Neuron (in vitro differentiated cells): ENCODE measurements around the gene INPP5D.
"Not testable (repeated sequence)": the region's sequence is repeated elsewhere in the genome, so short reads cannot be mapped to it uniquely, and the experiment has no call there.

ENCODE experiments used
- H2AFZ ChIP-seq: one replicate; pipeline ENCODE4 v1.6.1; 2013; ENCODE audit warnings: low read depth, mild to moderate bottlenecking, inconsistent platforms, low read length, moderate library complexity
- H3K27me3 ChIP-seq: one replicate; pipeline ENCODE4 v1.6.1; 2013; ENCODE audit warnings: low read length; ENCODE audit not compliant: insufficient read depth
- H3K36me3 ChIP-seq: one replicate; pipeline ENCODE4 v1.6.1; 2013; ENCODE audit warnings: low read length; ENCODE audit not compliant: insufficient read depth
- H3K4me1 ChIP-seq: one replicate; pipeline ENCODE4 v1.6.1; 2013; ENCODE audit warnings: low read length; ENCODE audit not compliant: insufficient read depth
- H3K4me3 ChIP-seq: 2 replicates; pipeline ENCODE4 v1.5.1; 2013; ENCODE audit warnings: mild to moderate bottlenecking, low read length, moderate library complexity
- H3K9me3 ChIP-seq: one replicate; pipeline ENCODE4 v1.6.1; 2013; ENCODE audit warnings: low read length

INPP5D gene

GRCh38 chr2:233059797-233060500 lies at the start of gene INPP5D:
Gene INPP5D (plus strand): TSS chr2:233060342. CDS start chr2:233060479, 137 bp downstream.
- no peak within 1 kb of the TSS for H3K4me3 ChIP-seq
- H3K36me3 ChIP-seq = no peaks in the 10 kb centered on the region
- H2AFZ ChIP-seq = no peak within 1 kb of the TSS
- peaks cover 11% of the 10 kb centered on the region for H3K4me1 ChIP-seq
- no peaks in the 10 kb centered on the region for H3K9me3 ChIP-seq
- no peaks in the 10 kb centered on the region for H3K27me3 ChIP-seq

DNA sequence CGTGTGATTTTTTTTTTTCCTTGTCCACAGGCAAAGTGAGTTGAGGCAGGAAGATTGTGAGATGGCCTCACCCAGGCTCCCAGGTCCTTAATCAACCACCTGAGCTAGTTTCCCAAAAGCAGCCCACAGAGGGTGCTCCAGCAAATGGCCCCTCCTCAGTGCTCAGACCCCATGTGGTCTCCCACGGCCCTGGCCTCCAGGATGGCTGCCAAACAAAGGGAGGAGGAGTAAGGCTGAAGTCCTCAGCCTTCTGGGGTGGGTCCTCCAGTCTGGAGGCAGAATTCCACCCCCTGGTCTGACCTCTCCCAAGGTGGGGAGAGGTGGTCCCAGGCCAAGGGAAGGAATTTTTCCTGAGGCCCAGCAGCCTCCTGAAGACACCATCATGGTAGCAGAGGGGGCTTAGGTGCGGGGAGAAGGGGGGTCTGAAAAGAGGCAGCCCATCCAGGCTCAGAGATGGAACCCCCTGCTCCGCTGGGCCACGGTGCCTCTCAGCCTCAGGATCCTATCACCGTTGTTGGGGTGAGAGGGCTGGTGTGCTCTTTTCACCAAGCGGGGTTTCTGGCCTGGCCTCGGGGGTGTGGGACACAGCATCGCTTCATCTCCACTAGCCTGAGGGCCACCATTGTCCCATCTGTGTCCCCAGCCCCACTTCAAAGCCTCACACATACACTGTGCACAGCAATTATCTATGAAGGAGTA lies 49.4 kb upstream of the INPP5D start:
- H3K4me3 ChIP-seq = no peak overlapping the region
- H3K27me3 ChIP-seq = no peaks in the 10 kb centered on the region
- no peak overlapping the region for H2AFZ ChIP-seq
- H3K4me1 ChIP-seq = no peaks in the 10 kb centered on the region
- H3K36me3 ChIP-seq = no peaks in the 10 kb centered on the region
- H3K9me3 ChIP-seq = no peaks in the 10 kb centered on the region

DNA sequence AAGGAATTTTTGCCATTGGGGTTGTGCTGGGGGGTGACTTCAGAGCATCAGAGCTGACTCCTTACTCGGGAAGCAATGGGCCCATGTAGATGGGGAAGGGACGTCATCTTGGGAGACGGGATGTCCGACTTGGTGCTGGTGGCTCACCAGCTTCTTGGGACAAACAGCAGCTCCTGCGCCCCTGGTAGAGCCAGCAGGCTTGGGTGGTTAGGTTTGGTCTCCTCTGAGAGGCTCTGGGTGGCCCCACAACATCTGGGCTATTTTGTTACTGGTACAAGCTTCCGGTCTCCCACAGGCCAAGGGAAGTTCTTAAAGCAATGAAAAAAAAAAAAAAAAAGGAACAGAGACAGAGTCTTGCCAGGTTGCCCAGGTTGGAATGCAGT lies 48.9 kb upstream of the INPP5D start:
- Histone ChIP-seq H3K27me3 (no peaks in the 10 kb centered on the region), H3K4me3 (no peak overlapping the region), H2AFZ (no peak overlapping the region), H3K9me3 (no peaks in the 10 kb centered on the region), H3K4me1 (no peaks in the 10 kb centered on the region), H3K36me3 (no peaks in the 10 kb centered on the region)

DNA sequence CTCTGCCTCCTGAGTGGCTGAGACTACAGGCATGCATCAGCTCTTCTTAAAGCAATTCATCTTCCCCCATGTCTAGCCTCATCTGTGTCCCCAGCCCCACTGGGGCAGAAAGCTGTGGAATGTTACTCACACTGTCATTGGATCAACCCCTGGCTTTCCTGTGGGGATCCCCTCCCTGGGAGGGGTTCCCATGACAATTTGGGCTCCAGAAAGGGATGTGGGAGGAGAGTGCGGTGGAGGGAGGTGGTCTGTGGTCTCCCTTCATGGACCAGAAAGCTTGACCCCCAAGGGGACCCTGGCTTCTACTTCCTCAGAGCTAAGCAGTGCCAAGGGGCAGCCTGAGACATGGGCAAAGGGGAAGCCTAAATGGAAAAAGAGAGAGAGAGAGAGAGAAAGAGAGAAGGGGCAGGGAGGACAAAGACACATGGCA lies 48.4 kb upstream of the INPP5D start:
- Histone ChIP-seq H3K36me3 (no peaks in the 10 kb centered on the region), H3K9me3 (no peaks in the 10 kb centered on the region), H3K27me3 (no peaks in the 10 kb centered on the region), H3K4me3 (no peak overlapping the region), H2AFZ (no peak overlapping the region), H3K4me1 (no peaks in the 10 kb centered on the region)

DNA sequence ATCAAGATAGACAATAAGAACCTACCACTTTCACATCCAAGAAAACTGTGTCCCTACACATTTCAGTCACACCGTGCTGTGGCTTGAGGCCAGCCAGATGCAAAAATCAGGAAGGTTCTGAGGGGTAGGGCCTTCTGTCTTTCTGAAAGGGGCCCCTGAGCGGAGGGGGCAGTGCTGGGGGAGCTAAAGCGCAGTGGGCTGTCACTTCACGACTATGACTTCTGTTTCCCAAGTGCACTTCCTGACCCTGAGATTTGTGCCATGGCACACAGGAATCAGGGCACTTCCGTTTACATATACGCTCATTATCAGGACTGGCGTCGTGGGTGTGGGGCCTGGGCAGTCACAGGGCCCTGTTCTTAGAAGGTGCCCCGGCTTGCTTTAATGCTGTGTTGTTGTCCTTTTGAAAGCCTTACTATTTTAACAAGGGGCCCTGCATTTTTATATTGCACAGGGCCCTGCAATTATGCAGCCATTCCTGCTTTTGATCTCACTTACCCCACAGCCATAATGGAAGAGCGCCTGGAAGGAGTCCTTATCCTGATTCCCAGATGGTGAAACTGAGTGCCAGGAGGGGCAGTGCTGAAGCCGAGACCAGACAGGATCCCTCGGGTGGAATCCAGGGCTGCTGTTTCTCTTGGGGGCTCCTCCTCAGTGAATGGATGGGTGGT lies 47.7 kb upstream of the INPP5D start:
- no peak overlapping the region for H2AFZ ChIP-seq
- H3K36me3 ChIP-seq = no peaks in the 10 kb centered on the region
- H3K27me3 ChIP-seq = no peaks in the 10 kb centered on the region
- H3K9me3 ChIP-seq = no peaks in the 10 kb centered on the region
- H3K4me3 ChIP-seq = no peak overlapping the region
- no peaks in the 10 kb centered on the region for H3K4me1 ChIP-seq

DNA sequence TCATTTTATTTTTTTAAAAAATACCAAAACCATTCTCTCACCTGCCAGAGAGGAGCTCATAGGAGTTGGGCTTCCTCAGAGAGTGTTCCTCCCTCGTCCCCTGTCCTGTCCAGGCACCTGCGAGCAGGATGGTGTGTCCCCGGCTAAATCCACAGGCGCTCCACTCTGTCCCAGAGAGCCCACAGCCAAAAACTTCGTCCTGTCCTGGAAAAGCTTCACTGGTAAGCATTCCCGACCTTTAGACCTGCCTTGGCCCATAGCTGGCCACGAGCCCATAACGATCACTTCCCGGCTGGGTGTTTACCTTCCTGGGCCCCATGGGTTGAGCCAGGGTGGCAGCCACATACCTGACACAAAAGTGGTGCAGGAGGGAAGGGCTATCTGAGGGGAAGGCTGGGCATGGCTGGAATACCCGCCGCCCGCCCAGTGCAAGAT lies 47.1 kb upstream of the INPP5D start, which contains the start of gene NGEF:
TSS of gene NGEF (minus strand) at position 230 of the 435 bp plus-strand sequence. CDS start 38,366 bp downstream, outside the sequence.
- H3K9me3 ChIP-seq = peaks cover 2% of the 10 kb centered on the region
- H3K4me3 ChIP-seq = no peak within 1 kb of the TSS
- H3K36me3 ChIP-seq = no peaks in the 10 kb centered on the region
- H2AFZ ChIP-seq = no peak within 1 kb of the TSS
- no peaks in the 10 kb centered on the region for H3K4me1 ChIP-seq
- H3K27me3 ChIP-seq = no peaks in the 10 kb centered on the region

DNA sequence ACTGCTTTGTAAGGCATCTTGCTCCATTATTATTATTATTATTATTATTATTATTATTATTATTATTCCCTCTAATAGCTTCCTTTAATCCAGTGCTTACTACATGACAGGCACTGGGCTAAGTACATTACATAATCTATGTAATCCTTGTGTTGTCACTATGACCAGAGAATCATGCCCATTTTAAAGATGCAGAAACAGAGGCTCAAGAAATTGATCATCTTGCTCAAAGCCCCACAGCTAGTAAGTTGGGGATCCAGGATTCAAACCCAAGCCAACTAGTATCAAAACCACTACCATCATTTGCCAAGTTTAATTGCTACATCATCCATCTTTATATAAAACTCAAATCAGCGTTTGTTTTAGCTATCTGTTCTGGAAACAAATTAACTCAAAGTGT lies 46.5 kb upstream of the INPP5D start:
- Histone ChIP-seq H3K27me3 (no peaks in the 10 kb centered on the region), H2AFZ (no peak overlapping the region), H3K36me3 (no peaks in the 10 kb centered on the region), H3K4me3 (no peak overlapping the region), H3K9me3 (peaks cover 4% of the 10 kb centered on the region), H3K4me1 (no peaks in the 10 kb centered on the region)

DNA sequence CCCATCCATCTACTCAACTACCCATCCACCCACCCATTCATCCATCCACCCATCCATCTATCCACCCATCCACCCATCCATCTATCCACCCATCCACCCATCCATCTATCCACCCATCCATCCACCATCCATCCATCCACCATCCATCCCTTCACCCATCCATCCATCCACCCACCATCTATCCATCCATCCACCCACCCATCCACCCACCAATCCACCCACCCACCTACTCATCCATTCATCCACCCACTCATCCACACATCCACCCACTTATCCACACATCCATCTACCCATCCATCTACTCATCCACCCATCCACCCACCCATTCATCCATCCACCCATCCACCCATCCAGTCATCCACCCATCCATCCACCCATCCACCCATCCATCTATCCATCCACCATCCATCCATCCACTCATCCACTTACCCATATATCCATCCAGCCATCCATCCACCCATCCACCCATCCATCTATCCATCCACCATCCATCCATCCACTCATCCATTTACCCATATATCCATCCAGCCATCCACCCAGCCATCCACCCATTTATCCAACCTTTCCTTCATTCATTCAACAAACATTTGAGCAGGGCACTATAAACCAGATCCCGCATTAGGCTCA lies 45.0 kb upstream of the INPP5D start:
- H2AFZ ChIP-seq = no peak overlapping the region
- H3K36me3 ChIP-seq = no peaks in the 10 kb centered on the region
- no peaks in the 10 kb centered on the region for H3K27me3 ChIP-seq
- peaks cover 4% of the 10 kb centered on the region for H3K9me3 ChIP-seq
- no peaks in the 10 kb centered on the region for H3K4me1 ChIP-seq
- H3K4me3 ChIP-seq = no peak overlapping the region

DNA sequence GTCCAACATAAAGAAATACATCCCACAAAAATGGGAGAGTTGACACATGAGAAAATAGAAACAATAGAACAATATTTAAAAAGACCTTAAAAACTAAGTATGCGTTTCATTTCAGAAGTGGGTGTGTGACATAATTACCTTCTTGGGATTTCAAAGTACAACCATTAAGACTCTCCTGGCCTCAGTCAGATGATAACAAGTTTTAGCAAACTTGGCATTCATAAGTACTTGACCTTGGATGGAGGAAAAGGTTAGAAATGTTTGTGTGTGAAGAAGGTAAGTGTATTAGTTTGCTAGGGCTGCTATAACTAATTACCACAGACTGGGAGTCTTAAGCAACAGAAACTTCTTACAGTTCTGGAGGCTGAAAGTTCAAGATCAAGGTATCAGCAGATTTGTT lies 42.2 kb upstream of the INPP5D start:
- no peaks in the 10 kb centered on the region for H3K36me3 ChIP-seq

DNA sequence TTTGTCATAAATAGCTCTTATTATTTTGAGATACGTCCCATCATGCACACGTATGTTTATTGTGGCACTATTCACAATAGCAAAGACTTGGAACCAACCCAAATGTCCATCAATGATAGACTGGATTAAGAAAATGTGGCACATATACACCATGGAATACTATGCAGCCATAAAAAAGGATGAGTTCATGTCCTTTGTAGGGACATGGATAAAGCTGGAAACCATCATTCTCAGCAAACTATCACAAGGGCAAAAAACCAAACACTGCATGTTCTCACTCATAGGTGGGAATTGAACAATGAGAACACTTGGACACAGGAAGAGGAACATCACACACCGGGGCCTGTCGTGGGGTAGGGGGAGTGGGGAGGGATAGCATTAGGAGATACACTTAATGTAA lies 40.5 kb upstream of the INPP5D start:
- H2AFZ ChIP-seq, H3K36me3 ChIP-seq, H3K27me3 ChIP-seq, H3K9me3 ChIP-seq, H3K4me1 ChIP-seq, H3K4me3 ChIP-seq: not testable (repeated sequence)

More for the DNA sequence above, 42.2 kb upstream of the INPP5D start:
- Histone ChIP-seq H3K4me1 (no peaks in the 10 kb centered on the region), H3K9me3 (peaks cover 4% of the 10 kb centered on the region), H2AFZ (no peak overlapping the region), H3K27me3 (no peaks in the 10 kb centered on the region), H3K4me3 (no peak overlapping the region)

- H2AFZ ChIP-seq = no peak overlapping the region
- no peaks in the 10 kb centered on the region for H3K27me3 ChIP-seq
- H3K36me3 ChIP-seq = no peaks in the 10 kb centered on the region
Observed at GRCh38 chr2:233020454-233020853, 39.7 kb upstream of the INPP5D start.

DNA sequence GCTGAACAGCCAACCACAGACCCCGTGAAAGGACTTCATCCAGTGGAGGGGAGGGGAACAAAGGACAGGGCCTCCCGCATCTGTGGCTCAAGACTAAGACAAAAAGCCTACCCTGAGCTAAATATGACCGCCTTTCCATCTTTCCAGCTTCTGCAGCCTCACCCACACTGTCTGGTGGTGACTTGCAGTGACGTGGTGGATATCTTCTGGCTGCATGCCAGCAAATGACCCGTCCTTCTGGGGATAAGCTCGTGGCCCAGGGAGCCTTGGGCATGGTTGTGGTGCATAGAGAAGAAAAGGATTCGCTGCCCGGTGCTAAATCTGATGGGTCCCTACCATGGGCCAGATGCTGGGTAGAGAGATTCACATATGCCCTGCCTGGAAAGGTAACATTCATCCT lies 38.4 kb upstream of the INPP5D start:
- no peaks in the 10 kb centered on the region for H3K27me3 ChIP-seq
- H3K36me3 ChIP-seq = no peaks in the 10 kb centered on the region
- peaks cover 4% of the 10 kb centered on the region for H3K9me3 ChIP-seq
- no peak overlapping the region for H3K4me3 ChIP-seq
- no peak overlapping the region for H2AFZ ChIP-seq
- H3K4me1 ChIP-seq = no peaks in the 10 kb centered on the region

More at GRCh38 chr2:233020454-233020853, 39.7 kb upstream of the INPP5D start:
- no peak overlapping the region for H3K4me3 ChIP-seq
- peaks cover 4% of the 10 kb centered on the region for H3K9me3 ChIP-seq
- no peaks in the 10 kb centered on the region for H3K4me1 ChIP-seq

DNA sequence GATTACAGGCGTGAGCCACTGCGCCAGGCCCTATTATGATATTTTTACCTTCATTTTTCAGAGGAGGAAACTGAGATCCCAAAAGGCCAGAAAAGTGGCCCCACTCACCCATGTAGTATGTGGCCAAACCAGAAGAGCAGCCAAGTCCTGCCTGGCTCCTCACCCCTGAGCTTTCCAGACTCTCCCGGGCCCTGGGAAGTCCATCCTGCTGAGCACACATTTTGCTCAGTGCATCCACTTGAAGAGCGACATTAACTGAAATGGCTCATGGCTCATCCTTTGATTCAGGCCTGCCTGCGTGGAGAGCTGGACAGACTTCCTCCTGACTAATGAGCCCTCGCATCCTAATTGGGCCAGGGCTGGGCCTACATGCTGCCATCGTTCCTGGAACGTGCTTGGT lies 37.6 kb upstream of the INPP5D start:
- Histone ChIP-seq H3K9me3 (peaks cover 4% of the 10 kb centered on the region), H3K27me3 (no peaks in the 10 kb centered on the region), H3K4me1 (no peaks in the 10 kb centered on the region), H3K4me3 (no peak overlapping the region), H3K36me3 (no peaks in the 10 kb centered on the region), H2AFZ (no peak overlapping the region)
